Fibroblast of skin of back (primary cell): ENCODE data around the gene RANGAP1.

ENCODE experiments used
- DNase-seq: peaks from one replicate; pipeline ENCODE4 v3.0.0-alpha.2; 2013

RANGAP1 gene

GRCh38 chr22:41237036-41237706 is 48.8 kb downstream of the RANGAP1 start:
- DNase-seq = no peak

GRCh38 chr22:41234815-41235695 is 50.9 kb downstream of the RANGAP1 start:
- no peak for DNase-seq

- no peak for DNase-seq
Measured at GRCh38 chr22:41231369-41231768, 54.6 kb downstream of the RANGAP1 start.

GRCh38 chr22:41230401-41230785 is 55.6 kb downstream of the RANGAP1 start:
- no peak for DNase-seq

- DNase-seq = no peak
Measured at GRCh38 chr22:41229730-41230400, 56.1 kb downstream of the RANGAP1 start.

GRCh38 chr22:41229215-41229614 is 56.8 kb downstream of the RANGAP1 start:
- DNase-seq = no peak

GRCh38 chr22:41226723-41227655 is 59.0 kb downstream of the RANGAP1 start:
- no peak for DNase-seq

GRCh38 chr22:41223535-41223934 is 62.5 kb downstream of the RANGAP1 start:
- DNase-seq = no peak

- no peak for DNase-seq
Measured at GRCh38 chr22:41222846-41223507, 63.0 kb downstream of the RANGAP1 start.

- peak; percentile 81 for DNase-seq
Measured at GRCh38 chr22:41217553-41218157, 68.3 kb downstream of the RANGAP1 start.

GRCh38 chr22:41216984-41217383 is 69.0 kb downstream of the RANGAP1 start:
- DNase-seq = no peak

- no peak for DNase-seq
Measured at GRCh38 chr22:41215926-41216325, 70.1 kb downstream of the RANGAP1 start.

- DNase-seq = no peak
Measured at GRCh38 chr22:41215409-41215808, 70.6 kb downstream of the RANGAP1 start.

- DNase-seq = no peak
Measured at GRCh38 chr22:41206719-41207118, 79.3 kb downstream of the RANGAP1 start.

GRCh38 chr22:41204992-41205900 is 80.7 kb downstream of the RANGAP1 start, which contains the start of gene L3MBTL2:
Gene L3MBTL2, plus strand, starts transcription at chr22:41205312. Its CDS starts 51 bp downstream, at chr22:41205363.
- DNase-seq = peak; percentile 97

GRCh38 chr22:41204066-41204465 is 81.9 kb downstream of the RANGAP1 start:
- no peak for DNase-seq

GRCh38 chr22:41203118-41203517 is 82.9 kb downstream of the RANGAP1 start:
- no peak for DNase-seq

GRCh38 chr22:41201141-41201540 is 84.8 kb downstream of the RANGAP1 start:
- no peak for DNase-seq

GRCh38 chr22:41198027-41198580 is 87.9 kb downstream of the RANGAP1 start:
- peak; percentile 39 for DNase-seq
